Astrocyte of the hippocampus (primary cell): Measurements from ENCODE around the gene MAST2.

Experiments used
- DNase-seq: peaks from one replicate; pipeline ENCODE4 v3.0.0; 2011; ENCODE audit warnings: low read depth, low spot score

Gene MAST2

DNA sequence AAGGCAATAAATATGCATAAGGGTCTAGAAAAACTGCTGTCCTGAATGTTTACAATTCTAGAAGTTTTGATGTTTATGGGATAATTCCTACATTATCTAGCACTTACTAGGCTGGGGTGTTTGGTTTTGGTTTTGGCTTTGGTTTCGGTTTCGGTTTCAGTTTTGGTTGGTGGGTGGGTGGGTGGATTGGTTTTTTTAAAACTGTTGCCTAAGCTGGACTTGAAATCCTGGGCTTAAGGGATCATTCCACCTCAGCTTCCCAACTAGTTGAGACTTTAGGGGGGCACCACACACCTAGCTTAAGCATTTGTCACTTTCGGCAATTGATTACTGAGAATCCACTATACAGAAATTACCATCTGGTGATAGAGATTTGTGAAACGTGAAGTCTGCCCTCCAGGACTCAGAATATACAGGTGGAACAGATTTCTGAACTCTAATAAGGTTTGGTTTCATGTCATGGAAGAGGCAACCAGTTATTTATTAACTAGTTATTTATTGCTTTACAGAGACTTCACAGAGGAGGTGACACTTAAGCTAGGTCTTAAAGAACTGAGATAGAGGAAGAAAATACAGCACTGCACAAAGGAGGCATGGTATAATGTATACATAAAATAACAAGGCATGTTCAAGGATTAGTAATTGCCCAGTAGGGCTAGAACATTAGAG lies 259.4 kb downstream of the MAST2 start:
- peak; percentile 35 for DNase-seq

DNA sequence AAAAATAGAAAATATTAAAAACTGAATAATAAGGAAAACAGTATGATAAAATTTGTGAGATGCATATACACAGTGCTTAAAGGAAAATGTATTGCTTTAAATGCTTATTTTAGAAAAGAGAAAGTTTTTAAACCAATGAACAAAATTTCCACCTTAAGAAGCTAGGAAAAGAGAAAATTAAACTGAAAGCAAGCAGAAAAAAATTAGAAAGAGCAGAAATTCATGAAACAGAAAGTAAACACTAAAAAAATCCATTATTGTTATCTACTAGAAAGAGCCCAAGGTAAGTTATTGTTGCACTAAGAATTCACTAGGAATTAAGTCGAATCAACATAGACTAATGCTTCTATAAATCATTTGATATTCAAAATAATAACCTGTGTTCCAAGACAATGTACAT lies 261.3 kb downstream of the MAST2 start:
- no peak for DNase-seq

DNA sequence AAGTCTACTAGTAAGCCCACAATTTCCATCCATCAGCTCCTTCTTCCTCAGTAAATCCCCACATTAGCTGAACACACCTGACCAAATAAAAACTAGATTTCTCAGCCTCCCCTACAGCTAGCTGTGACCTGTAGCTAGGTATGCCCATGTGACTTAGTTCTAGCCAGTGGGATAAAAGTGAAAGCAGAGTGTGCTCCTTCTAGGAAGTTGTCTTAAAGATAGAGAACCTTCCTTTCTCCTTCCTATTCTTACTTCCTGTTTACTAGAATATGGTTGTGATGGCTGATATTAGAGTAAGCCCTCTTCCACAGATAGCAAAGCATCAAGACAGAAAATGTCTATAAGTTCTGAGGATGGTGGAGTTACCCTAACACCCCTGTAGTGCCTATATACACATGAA lies 262.0 kb downstream of the MAST2 start:
- no peak for DNase-seq

DNA sequence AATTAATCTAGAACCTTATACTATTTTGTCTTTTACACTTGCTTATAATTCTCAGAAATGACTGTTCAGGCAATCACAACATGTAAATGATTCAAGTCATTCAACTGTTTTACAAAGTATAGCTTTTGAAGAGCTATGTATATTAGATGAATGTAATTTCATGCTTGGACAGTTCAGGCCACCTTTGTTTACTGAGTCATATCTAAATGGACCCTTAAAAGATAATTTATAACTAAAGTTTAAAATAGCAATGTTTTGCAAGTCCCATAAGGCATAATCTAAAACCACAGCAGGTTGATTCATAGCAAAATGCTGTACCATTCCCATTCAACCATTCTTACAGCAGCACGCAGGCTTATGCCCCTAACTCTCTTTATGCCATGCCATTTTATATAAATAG lies 264.2 kb downstream of the MAST2 start:
- no peak for DNase-seq

DNA sequence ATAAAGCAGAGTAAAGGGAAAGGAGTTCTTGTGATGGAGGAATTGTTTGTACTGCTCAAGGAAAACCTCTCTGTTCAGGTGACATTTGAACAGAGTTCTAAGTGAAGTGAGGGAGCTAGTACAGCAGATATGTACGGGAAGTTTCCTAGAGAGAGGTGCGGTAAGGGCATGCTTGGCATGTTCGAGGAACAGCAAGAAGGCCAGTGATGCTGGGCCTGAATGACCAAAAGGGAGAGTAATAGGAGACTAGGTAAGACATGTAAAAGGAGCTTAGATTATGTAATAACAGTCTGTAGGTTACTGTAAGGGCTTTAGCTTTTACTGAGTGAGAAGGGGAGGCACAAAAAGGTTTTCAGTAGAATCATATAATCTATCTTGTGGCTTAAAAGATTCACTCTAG lies 265.1 kb downstream of the MAST2 start:
- no peak for DNase-seq

DNA sequence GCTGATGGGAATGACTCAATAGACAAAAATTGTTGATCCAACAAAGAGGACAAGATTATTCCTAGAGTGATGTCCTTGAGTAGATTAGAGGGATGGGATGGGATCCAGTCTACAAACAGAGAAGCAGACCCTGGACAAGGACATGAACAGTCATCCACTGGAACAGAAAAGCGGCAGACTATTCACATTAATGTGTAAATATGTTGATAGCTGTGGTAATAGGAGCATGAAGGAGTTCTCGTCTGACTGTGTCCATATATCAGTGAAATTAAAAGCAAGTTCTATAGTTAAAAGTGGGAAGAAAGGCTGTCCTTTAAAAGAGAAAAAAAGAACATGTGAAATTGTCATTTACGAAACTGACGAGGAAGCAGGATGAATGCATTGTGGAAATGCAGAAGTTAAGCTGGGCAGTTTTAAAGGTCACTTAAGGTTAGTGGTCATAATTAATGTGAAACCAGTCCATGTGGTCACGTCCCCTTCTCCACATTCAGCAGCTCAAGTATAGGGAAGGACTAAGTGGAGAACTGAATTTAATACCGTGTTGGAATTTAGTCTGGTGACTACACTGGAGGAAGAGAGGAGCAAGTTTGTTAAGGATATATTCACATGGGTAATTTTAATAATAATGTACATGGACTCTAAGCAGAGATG lies 266.9 kb downstream of the MAST2 start:
- no peak for DNase-seq

DNA sequence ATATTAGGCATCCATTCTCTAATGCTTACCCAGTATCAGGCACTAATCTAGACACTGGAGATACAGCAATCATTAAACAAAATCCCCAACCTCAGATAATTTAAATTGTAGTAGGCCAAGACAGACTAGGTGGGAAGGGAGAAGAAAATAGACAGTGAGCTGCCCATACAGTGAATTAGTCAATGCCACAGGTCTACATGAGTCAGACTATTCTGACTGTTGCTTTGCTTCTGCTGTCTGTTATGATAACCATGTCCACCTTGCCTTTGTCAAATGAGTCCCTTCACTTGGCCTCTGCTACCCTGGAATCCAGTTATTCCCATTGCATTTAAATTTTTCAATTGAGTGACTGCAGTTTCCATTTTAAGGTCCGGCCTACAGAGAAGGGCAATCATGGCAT lies 269.6 kb downstream of the MAST2 start:
- DNase-seq = no peak

DNA sequence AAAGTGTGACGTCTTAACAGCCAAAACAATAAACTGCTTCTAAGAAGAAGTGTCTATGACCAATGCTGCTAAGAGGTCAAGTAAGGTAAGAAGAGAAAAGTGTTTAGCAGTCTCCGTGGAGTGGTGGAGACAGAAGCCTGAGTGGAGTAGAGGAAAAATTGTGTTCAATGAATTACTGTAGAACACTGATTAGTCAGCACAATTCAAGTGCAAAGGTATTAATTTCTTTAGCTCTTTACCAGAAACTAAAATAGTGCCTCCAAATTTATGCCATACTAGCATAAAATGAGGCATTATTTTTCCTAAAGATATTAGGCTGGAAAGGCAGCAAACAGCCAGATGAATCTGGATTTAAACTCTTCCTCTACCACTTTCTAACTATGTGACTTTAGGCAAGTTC lies 272.9 kb downstream of the MAST2 start:
- no peak for DNase-seq

DNA sequence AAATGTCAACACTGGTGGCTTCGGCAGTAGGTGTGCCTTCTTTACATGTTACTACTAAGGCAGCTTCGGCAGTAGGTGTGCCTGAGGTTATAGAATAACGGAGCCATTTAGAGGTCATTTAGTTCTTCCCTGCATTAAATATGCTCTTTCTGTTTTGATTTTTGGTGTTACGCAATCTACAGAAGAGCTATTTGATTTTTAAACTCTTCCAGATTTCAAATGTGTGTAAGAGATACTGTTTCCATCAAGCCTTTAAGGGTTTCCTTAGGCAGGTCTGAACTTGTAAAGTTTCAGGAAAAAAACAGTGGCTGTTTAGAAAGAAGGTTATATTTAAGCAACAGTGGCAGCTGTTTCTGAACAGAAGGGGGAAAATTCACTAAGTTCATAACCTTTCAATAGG lies 274.2 kb downstream of the MAST2 start:
- no peak for DNase-seq

DNA sequence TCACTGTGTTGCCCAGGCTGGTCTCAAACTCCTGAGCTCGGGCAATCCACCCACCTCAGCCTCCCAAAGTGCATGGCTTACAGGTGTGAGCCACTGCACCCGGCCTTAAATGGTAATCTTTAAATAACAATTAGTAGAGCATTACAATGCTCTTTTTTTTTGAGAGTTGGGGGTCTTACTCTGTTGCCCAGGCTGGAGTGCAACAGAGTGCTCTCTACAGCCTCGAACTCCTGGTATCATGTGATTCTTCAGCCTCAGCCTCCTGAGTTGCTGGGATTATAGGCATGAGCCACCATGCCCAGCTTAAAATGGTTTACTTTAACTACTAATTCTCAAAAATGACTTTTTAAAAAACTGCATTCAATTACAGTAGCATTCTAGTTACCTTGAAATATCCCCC lies 276.8 kb downstream of the MAST2 start:
- DNase-seq = no peak

DNA sequence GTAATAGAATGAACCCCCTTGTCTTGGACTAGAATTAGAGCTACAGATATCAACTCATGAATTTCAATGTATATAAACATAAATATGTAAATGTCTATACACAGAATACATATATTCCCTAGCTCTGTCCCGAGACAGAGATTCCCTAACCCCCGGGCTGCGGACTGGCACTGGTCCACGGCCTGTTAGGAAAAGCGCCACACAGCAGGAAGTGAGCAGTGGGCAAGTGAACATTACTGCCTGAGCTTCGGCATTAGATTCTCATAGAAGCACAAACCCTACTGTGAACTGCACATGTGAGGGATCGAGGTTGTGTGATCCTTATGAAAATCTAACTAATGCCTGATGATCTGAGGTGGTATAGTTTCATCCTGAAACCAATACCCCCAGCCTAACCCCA lies 277.8 kb downstream of the MAST2 start:
- DNase-seq = no peak

DNA sequence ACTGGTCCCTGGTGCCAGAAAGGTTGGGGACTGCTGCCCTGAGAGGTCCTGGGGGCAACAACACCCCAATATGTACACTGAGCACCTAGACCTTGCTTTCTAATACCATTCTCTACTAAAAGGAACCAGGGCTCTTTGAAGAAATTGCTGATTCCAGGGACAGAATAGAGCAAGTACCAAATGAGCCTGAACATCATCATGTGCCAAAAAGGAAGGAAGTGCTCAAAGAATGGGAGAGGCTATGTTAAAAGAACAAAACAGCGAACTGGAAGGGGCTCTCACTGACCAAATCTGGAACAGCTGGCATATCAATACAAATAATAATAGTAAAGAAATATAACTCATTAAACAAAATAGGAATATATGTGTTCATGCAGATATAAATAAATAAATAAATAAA lies 278.2 kb downstream of the MAST2 start:
- DNase-seq = no peak

DNA sequence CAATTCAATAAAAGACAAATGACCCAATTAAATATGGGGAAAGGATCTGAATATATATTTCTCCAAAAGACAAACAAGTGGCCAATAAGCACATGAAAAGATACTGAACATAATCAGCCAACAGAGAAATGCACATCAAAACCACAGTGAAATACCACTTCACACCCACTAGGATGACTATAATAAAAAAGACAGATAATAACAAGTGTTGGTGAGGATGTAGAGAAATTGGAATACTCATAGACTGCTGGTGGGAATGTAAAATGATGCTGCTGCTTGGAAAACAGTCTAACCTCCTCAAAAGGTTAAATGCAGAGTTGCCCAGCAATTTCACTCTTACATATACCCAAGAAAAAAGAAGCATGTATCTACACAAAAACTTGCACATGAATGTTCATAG lies 280.2 kb downstream of the MAST2 start:
- no peak for DNase-seq

DNA sequence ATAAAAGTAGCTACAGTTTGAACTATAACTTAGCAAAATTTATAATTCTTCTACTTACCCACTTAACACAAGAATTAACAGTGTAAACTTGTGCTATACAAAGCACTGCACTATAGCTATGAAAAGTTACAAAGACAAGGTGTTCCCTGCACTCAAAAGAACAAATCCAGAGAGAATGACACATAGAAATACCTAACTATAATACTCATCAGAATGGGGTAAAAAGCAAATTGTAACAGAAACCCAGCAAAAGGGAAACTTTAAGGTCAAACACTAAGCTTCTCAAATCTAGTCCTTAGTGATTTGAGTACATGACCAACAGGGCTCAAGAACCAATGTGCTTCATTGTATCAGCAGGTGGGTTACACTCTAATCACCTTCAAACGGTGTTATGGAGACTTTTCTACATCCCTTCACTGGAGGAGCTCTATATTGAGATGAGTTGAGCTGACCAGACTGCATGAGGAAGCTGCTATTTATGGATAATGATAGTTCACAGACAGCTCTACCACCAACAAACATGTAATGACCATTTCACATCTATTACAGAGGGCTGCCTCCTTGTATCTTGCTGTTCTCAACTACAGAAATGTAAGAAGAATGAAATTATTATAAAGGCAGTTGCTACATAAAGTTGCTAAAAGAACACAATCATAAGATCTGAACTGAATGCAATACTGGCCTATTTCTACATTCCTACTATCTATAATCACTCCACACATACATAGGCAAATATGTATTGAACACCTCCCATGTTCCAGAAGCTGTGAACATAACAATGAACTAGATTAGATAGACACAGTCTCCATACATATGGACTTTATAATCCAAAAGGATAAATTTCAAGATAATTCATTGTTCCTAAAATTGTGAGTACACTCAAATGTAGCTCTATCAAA lies 281.4 kb downstream of the MAST2 start:
- peak; percentile 29 for DNase-seq
